NCI-H460 (cell line): ENCODE data around the gene IRF2BP1. TPM values are rescaled to one million over a fixed set of nuclear protein-coding genes. Genes with fewer than 3 reads are reported as not detected.
A peak's percentile ranks its signal among the peaks of the same experiment; 100 is the strongest.
"Not testable (repeated sequence)": the region's sequence is repeated elsewhere in the genome, so short reads cannot be mapped to it uniquely, and the experiment has no call there.

ENCODE experiments used
- DNase-seq: peaks from one replicate; pipeline ENCODE4 v3.0.0-alpha.2; 2016; ENCODE audit warnings: low read depth; ENCODE audit errors: extremely low read depth
- total RNA-seq: library from RNA; depleted of rRNA; stranded (reverse); fragments of >200 nt; shearing (Covaris generic); gene quantifications from 2 replicates; pipeline ENCODE4 v1.2.3, GENCODE V29; 2014

IRF2BP1 gene
- total RNA-seq, 1 experiment from 2014 or later: 19.7 TPM

- peak; percentile 74 for DNase-seq
These were observed 3.0 kb downstream of the IRF2BP1 start for GRCh38 chr19:45882652-45883585.

GRCh38 chr19:45881909-45882528, 3.9 kb downstream of the IRF2BP1 start:
- DNase-seq: no peak

GRCh38 chr19:45881082-45881908, 4.6 kb downstream of the IRF2BP1 start:
- no peak for DNase-seq

DNA sequence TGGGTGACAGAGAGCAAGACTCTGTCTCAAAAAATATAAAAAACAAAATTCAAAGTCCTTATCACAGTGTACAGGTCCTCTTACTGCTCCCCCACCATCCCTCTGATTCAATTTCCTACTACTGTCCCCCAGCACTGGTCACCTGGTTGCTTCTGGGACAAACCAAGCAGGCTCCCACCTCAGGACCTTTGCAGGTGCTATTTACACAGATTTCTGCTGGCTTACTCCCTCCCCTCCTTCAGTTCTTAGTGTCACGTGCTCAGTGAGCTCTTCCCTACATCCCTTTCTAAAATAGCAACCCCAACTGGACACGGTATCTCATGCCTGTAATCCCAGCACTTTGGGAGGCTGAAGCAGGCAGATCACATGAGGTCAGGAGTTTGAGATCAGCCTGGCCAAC, 6.0 kb downstream of the IRF2BP1 start:
- no peak for DNase-seq

- DNase-seq: no peak
These were observed 6.9 kb downstream of the IRF2BP1 start for GRCh38 chr19:45879055-45879454.

DNA sequence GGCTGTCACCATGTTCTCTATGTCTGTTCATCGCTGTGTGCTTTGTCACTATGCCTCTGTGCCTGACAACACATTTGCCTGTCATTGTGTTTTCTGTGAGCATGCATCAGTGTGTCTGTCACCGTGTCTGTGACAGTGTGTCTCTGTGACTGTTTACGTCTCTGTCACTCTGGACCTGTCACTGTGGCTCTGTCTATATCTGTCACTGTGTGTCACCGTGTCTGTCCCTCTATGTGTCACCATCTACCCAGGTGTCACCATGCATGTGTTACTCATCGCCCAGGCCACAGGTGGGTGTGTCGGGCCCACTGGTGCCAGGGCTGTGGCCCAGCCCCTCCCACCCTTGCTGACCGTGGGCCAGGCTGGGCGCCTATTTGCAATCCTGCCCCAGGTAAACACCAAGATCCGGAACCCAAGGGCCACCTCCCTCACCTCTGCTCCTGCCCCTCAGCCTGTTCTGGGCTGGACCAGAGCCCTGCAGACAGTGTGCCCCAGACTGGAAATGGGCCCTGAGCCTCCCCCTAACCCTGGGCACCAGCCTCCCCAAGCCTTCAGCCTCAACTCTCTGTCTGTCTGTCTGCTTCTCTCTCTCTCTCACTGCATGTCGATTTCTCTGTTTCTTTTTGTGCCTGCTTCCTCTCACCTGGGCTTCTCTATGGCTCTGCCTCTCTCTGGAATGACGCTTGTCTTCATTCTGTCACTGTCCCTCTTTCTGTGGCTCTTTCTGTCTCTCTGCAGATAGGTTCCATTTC, 7.7 kb downstream of the IRF2BP1 start:
- no peak for DNase-seq

- no peak for DNase-seq
These were observed 9.3 kb downstream of the IRF2BP1 start for GRCh38 chr19:45876411-45877197.

- DNase-seq: no peak
These were observed 9.9 kb downstream of the IRF2BP1 start for GRCh38 chr19:45876161-45876410.

- no peak for DNase-seq
These were observed 11.3 kb downstream of the IRF2BP1 start for GRCh38 chr19:45874620-45874966.

GRCh38 chr19:45873219-45873772, 12.6 kb downstream of the IRF2BP1 start:
- no peak for DNase-seq

DNA sequence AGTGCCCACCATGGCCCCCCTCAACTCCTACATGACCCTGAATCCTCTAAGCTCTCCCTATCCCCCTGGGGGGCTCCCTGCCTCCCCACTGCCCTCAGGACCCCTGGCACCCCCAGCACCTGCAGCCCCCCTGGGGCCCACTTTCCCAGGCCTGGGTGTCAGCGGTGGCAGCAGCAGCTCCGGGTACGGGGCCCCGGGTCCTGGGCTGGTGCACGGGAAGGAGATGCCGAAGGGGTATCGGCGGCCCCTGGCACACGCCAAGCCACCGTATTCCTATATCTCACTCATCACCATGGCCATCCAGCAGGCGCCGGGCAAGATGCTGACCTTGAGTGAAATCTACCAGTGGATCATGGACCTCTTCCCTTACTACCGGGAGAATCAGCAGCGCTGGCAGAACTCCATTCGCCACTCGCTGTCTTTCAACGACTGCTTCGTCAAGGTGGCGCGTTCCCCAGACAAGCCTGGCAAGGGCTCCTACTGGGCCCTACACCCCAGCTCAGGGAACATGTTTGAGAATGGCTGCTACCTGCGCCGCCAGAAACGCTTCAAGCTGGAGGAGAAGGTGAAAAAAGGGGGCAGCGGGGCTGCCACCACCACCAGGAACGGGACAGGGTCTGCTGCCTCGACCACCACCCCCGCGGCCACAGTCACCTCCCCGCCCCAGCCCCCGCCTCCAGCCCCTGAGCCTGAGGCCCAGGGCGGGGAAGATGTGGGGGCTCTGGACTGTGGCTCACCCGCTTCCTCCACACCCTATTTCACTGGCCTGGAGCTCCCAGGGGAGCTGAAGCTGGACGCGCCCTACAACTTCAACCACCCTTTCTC, 13.6 kb downstream of the IRF2BP1 start:
- no peak for DNase-seq

DNA sequence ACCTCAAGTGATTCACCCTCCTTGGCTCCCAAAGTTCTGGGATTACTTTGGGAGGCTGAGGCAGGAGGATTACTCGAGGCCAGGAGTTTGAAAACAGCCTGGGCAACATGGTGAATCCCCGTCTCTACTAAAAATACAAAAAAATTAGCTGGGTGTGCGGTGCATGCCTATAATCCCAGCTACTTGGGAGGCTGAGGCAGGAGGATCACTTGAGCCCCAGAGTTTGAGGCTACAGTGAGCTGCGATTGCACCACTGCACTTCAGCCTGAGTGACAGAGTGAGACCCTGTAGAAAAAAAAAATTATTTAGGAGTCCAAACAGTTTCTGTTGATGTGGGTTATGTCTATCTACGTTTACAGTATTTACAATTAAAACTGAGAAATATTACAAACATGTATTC, 15.1 kb downstream of the IRF2BP1 start:
- DNase-seq: no peak

- not testable (repeated sequence) for DNase-seq
These were observed 18.7 kb downstream of the IRF2BP1 start for GRCh38 chr19:45867241-45867640.

- DNase-seq: no peak
These were observed 19.4 kb downstream of the IRF2BP1 start for GRCh38 chr19:45866400-45867176.

GRCh38 chr19:45865269-45865948, 20.5 kb downstream of the IRF2BP1 start:
- no peak for DNase-seq

- no peak for DNase-seq
These were observed 21.3 kb downstream of the IRF2BP1 start for GRCh38 chr19:45864629-45865082.

DNA sequence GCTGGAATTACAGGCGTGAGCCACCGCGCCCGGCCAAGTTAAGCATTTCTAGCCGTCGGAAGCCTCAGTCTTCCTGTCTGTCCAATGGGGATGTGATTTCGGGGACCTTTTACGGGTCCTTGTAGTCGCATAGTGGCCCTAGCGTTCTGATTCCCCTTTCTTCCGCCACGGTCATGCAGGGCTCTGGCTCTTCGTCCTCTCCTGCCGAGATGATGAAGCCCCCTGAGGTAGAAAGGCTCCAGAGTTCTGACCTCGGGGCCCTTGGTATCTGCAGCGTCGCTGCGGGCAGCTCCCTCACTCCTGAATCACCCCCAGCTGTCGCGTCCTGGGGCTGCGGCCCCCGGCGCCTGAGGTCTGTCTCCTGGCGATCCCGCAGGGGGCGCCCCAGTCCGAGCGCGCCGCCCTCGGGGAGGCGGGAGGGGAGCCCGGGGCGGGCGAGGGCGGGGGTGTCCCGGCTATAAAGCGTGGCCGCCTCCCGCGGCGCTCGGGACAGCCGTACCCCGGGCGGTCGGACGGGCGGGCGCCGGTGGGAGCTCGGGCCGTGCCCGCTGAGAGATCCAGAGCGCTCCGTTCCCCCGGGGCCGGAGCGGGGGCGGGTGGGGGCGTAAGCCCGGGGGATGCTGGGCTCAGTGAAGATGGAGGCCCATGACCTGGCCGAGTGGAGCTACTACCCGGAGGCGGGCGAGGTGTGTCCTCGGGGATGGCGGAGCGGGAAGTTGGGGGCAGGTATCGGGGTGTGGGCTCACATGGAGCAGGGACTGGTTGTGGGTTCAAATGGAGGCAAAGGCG, 21.9 kb downstream of the IRF2BP1 start, which contains the start of gene FOXA3:
Gene FOXA3 (plus strand): TSS at position 487 of the 789 bp plus-strand sequence. CDS start 131 bp downstream, at position 618.
- DNase-seq: no peak
